Loucy (cell line): Measurements from ENCODE around the gene SMIM29.

Experiments
- CTCF ChIP-seq: fragments of 200-600 bp; sonication (generic); conservative IDR thresholded peaks from 2 replicates; pipeline ENCODE4 v1.5.1; 2014; ENCODE audit warnings: mild to moderate bottlenecking, antibody characterized with exemption, low read length
- EZH2phosphoT487 ChIP-seq: fragments of 200-600 bp; IDR thresholded peaks from 2 replicates; pipeline ENCODE4 v1.6.1; 2018; ENCODE audit warnings: antibody characterized with exemption, mild to moderate bottlenecking, moderate library complexity, borderline replicate concordance

- TF ChIP-seq CTCF (no peak), EZH2phosphoT487 (no peak)
These were observed 36.8 kb upstream of the SMIM29 start for GRCh38 chr6:34285448-34286164.
